Right lobe of liver (tissue), 4 donors: ENCODE measurements around the gene SIPA1.

ENCODE experiments used
- CTCF ChIP-seq, 4 donors: fragments of 200-600 bp in 3 of 4; fragments of 450-650 bp in 1 of 4; IDR thresholded peaks; one replicate each; pipeline versions ENCODE4 v1.5.1 to v1.8.0; 2016 to 2022; ENCODE audit warnings: antibody characterized with exemption in 4 of 4, mild to moderate bottlenecking in 2 of 4
- POLR2A ChIP-seq: fragments of 450-650 bp; IDR thresholded peaks from one replicate; pipeline ENCODE4 v1.6.1; 2017; ENCODE audit warnings: antibody characterized with exemption, mild to moderate bottlenecking
- donor health status: DM: no; HTN: no; CAD: no.
- donor health status: DM: no; HTN: no; CAD: no.
- donor health status: DM: no; HTN: yes; CAD: no.

GRCh38 chr11:65662247-65662798 is 24.4 kb downstream of the SIPA1 start:
- TF ChIP-seq CTCF (IDR thresholded peaks at IDR 0.05) (no peak), POLR2A (no peak)
